Thymus (tissue), 11 donors: Measurements from ENCODE around the gene SLC5A2. TPM values are rescaled to one million over a fixed set of nuclear protein-coding genes. Genes with fewer than 3 reads are reported as not detected.

Experiments used
- DNase-seq, 9 donors: peaks; one replicate each; pipeline ENCODE4 v3.0.0-alpha.2; 2013; ENCODE audit warnings: low spot score in 9 of 9, low read depth in 6 of 9, missing footprints in 1 of 9
- H3K27ac ChIP-seq, 2 donors: one replicate each; pipeline ENCODE4 v1.5.1; 2013; ENCODE audit warnings: control low read depth in 1 of 2, low read depth in 1 of 2, low read length in 1 of 2, mild to moderate bottlenecking in 1 of 2, moderate library complexity in 1 of 2
- H3K27me3 ChIP-seq, 2 donors: one replicate each; pipeline ENCODE4 v1.5.1; 2013; ENCODE audit warnings: low read length in 1 of 2; ENCODE audit not compliant: control insufficient read depth in 2 of 2, insufficient read depth in 1 of 2
- H3K36me3 ChIP-seq, 2 donors: one replicate each; pipeline ENCODE4 v1.5.1; 2013; ENCODE audit warnings: low read length in 1 of 2, mild to moderate bottlenecking in 1 of 2, moderate library complexity in 1 of 2; ENCODE audit not compliant: control insufficient read depth in 2 of 2, insufficient read depth in 2 of 2
- H3K4me1 ChIP-seq, 2 donors: one replicate each; pipeline ENCODE4 v1.5.1; 2013; ENCODE audit warnings: low read length in 2 of 2; ENCODE audit not compliant: control insufficient read depth in 2 of 2, insufficient read depth in 2 of 2
- H3K4me3 ChIP-seq, 2 donors: one replicate each; pipeline ENCODE4 v1.5.1; 2013; ENCODE audit warnings: low read length in 2 of 2, control low read depth in 1 of 2, mild to moderate bottlenecking in 1 of 2
- H3K9me3 ChIP-seq, 2 donors: one replicate each; pipeline ENCODE4 v1.5.1; 2013; ENCODE audit warnings: low read length in 1 of 2, mild to moderate bottlenecking in 1 of 2; ENCODE audit not compliant: control insufficient read depth in 2 of 2, insufficient read depth in 1 of 2
- WGBS: extraction: QIAGEN DNeasy Blood & Tissue Kit; methylation state at CpG from one replicate; pipeline ENCODE4 v1.1.7; 2013; 5-methylcytosine and 5-hydroxymethylcytosine counted together
- polyA plus RNA-seq: library from polyadenylated mRNA; stranded (reverse); fragments of 200-250 nt; gene quantifications from one replicate; pipeline ENCODE4 v1.2.3, GENCODE V29; 2013
- total RNA-seq: library from RNA; stranded (reverse); fragments of 120-200 nt; gene quantifications from one replicate; pipeline ENCODE4 v1.2.4, GENCODE V29; 2013
- donor health status: healthy.

The SLC5A2 gene
- total and polyA plus RNA-seq, 2 donors, result 0.14 to 2.8 TPM

GRCh38 chr16:31528523-31529107 is 45.7 kb downstream of the SLC5A2 start:
- no peak overlapping the region for H3K4me3 ChIP-seq
- 73% methylated on average over 11 of the region's 11 CpGs for WGBS
- peaks cover 6 to 25% of the 10 kb centered on the region in 2 donors for H3K27me3 ChIP-seq
- no peaks in the 10 kb centered on the region for H3K36me3 ChIP-seq
- no peak overlapping the region for H3K27ac ChIP-seq
- H3K4me1 ChIP-seq, result peaks cover 0 to 5% of the 10 kb centered on the region in 2 donors
- no peak for DNase-seq
- no peaks in the 10 kb centered on the region for H3K9me3 ChIP-seq

DNA sequence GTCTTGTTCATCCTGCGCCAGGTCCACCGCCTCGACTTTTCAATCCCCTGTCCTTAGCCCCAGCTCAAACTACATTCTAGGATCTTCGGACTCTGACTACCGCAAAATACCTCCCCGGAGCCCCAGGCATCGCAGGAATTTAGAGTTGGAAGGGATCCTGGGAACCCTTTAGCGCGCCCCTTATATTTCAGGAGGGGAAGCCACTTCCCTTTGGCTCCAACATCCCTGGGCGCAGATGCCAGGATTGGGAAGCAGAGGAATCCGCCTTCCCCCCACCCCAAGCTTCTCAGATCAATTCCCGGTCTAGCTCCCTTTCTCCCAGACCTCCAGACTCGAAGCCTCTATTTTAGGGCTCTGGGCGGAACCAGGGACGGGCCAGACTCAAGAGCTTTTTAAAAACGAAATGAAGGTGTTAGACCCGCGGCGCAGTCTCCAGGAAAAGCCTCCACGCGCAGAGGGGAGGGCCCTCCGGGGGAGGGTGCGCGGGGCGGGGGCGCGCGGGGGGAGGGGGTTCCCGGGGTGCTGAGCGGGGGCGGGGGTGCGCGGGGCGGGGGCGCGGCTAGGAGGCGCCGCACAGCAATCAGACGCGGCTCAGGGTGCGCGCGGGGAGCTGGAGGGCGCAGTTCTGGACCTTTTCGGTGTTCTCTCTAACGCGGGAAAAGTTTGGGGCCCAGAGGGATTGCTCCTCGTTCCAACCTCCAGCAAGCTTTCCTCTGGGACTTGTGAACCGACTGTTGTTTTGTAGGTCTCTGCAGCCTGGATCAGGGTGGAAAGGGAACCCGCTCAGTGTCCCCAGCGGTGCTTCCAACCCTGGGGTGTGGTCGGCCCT is 46.4 kb downstream of the SLC5A2 start:
- Histone ChIP-seq H3K36me3 (no peaks in the 10 kb centered on the region), H3K4me1 (peaks cover 0 to 5% of the 10 kb centered on the region in 2 donors), H3K9me3 (no peaks in the 10 kb centered on the region), H3K4me3 (peak overlapping the region; percentile 22 to 43), H3K27ac (no peak overlapping the region), H3K27me3 (peaks cover 6 to 25% of the 10 kb centered on the region in 2 donors)
- peak in 1 of 9 donors; percentile 36 for DNase-seq
- WGBS, result 15% methylated on average over 52 of the region's 52 CpGs

- peaks cover 6 to 25% of the 10 kb centered on the region in 2 donors for H3K27me3 ChIP-seq
- no peaks in the 10 kb centered on the region for H3K36me3 ChIP-seq
- H3K27ac ChIP-seq, result no peak overlapping the region
- H3K4me3 ChIP-seq, result peak overlapping the region in 1 of 2 donors; percentile 43
- no peak for DNase-seq
- peaks cover 0 to 5% of the 10 kb centered on the region in 2 donors for H3K4me1 ChIP-seq
- no peaks in the 10 kb centered on the region for H3K9me3 ChIP-seq
- WGBS, result 80% methylated on average over 17 of the region's 17 CpGs
Observed at GRCh38 chr16:31529937-31530312, 47.0 kb downstream of the SLC5A2 start.

DNA sequence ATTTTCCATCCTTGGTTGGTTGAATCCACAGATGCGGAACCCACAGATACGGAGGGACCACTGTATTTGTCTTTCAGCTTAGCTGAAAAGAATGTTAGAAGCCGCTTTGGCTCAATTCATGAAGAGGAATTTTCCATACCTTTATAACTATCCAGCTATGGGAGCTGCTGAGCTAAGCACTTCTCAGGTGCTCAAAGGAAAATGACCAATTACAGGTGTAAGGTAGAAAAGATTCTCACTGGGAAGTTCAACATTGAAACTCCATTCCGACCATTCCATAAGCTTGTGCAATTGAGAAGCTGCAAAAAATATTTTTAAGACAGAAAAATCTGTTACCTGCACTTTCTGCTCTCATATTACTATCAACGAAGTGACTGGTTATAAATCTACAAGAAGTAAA is 47.5 kb downstream of the SLC5A2 start:
- Histone ChIP-seq H3K4me1 (peaks cover 0 to 5% of the 10 kb centered on the region in 2 donors), H3K9me3 (no peaks in the 10 kb centered on the region), H3K36me3 (no peaks in the 10 kb centered on the region), H3K27me3 (peaks cover 6 to 25% of the 10 kb centered on the region in 2 donors), H3K4me3 (no peak overlapping the region), H3K27ac (no peak overlapping the region)
- no peak for DNase-seq
- 83% methylated on average over 5 of the region's 5 CpGs for WGBS

- 85% methylated on average over 1 of the region's 1 CpG for WGBS
- Histone ChIP-seq H3K27me3 (peaks cover 9 to 25% of the 10 kb centered on the region in 2 donors), H3K4me3 (no peak overlapping the region)
Observed at GRCh38 chr16:31531096-31531495, 48.2 kb downstream of the SLC5A2 start.

GRCh38 chr16:31532120-31532519 is 49.2 kb downstream of the SLC5A2 start:
- H3K4me1 ChIP-seq, result peaks cover 0 to 5% of the 10 kb centered on the region in 2 donors
- DNase-seq, result no peak
- no peak overlapping the region for H3K27ac ChIP-seq
- no peaks in the 10 kb centered on the region for H3K9me3 ChIP-seq
- H3K4me3 ChIP-seq, result no peak overlapping the region
- peaks cover 15 to 34% of the 10 kb centered on the region in 2 donors for H3K27me3 ChIP-seq
- 88% methylated on average over 2 of the region's 2 CpGs for WGBS
- H3K36me3 ChIP-seq, result no peaks in the 10 kb centered on the region

More at GRCh38 chr16:31531096-31531495, 48.2 kb downstream of the SLC5A2 start:
- no peaks in the 10 kb centered on the region for H3K9me3 ChIP-seq
- no peak overlapping the region for H3K27ac ChIP-seq
- no peak for DNase-seq
- H3K36me3 ChIP-seq, result no peaks in the 10 kb centered on the region
- peaks cover 0 to 5% of the 10 kb centered on the region in 2 donors for H3K4me1 ChIP-seq

- Histone ChIP-seq H3K4me1 (peaks cover 0 to 5% of the 10 kb centered on the region in 2 donors), H3K27ac (no peak overlapping the region), H3K36me3 (no peaks in the 10 kb centered on the region), H3K9me3 (no peaks in the 10 kb centered on the region), H3K27me3 (peaks cover 15 to 38% of the 10 kb centered on the region in 2 donors), H3K4me3 (no peak overlapping the region)
- 95% methylated on average over 4 of the region's 4 CpGs for WGBS
- DNase-seq, result no peak
Observed at GRCh38 chr16:31532896-31533295, 50.0 kb downstream of the SLC5A2 start.

DNA sequence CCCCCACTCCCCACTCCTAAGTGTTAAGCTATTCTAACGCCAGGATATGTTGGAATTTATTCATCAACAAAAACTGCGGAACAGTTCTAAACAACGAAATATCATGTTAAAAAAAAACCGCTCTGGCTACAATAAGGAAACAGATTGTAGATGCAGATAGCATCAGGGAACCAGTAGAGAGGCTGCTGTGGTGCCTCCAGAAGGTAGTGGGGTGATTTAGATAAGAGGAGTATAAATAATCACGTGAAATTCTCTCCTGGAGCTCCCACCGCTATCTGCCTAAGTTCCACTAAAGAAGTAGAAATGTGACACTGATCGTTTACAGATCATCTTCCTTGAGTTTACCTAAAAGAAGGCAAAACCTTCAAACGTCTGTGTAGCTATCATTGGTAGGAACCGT is 52.8 kb downstream of the SLC5A2 start:
- H3K27me3 ChIP-seq, result peaks cover 9 to 25% of the 10 kb centered on the region in 2 donors
- 4% methylated on average over 9 of the region's 9 CpGs for WGBS
- H3K4me1 ChIP-seq, result no peaks in the 10 kb centered on the region
- H3K4me3 ChIP-seq, result no peak overlapping the region
- H3K27ac ChIP-seq, result no peak overlapping the region
- H3K9me3 ChIP-seq, result peaks cover 0 to 2% of the 10 kb centered on the region in 2 donors
- H3K36me3 ChIP-seq, result no peaks in the 10 kb centered on the region
- no peak for DNase-seq

GRCh38 chr16:31536804-31537361 is 54.0 kb downstream of the SLC5A2 start:
- H3K9me3 ChIP-seq, result peaks cover 0 to 2% of the 10 kb centered on the region in 2 donors
- no peak overlapping the region for H3K4me3 ChIP-seq
- no peak for DNase-seq
- peaks cover 9 to 25% of the 10 kb centered on the region in 2 donors for H3K27me3 ChIP-seq
- H3K27ac ChIP-seq, result no peak overlapping the region
- 84% methylated on average over 21 of the region's 21 CpGs for WGBS
- H3K4me1 ChIP-seq, result no peaks in the 10 kb centered on the region
- H3K36me3 ChIP-seq, result no peaks in the 10 kb centered on the region
